PFSK-1 (cell line): ENCODE data around the gene ZNF397.

Experiments
- FOXP2 ChIP-seq: optimal IDR thresholded peaks from 2 replicates; pipeline ENCODE3; 2011; ENCODE audit warnings: borderline replicate concordance, control low read depth, inconsistent platforms; ENCODE audit not compliant: insufficient read depth; ENCODE audit errors: extremely low read length, extremely low read depth
- POLR2AphosphoS5 ChIP-seq: IDR thresholded peaks from 2 replicates; pipeline ENCODE4 v1.6.1; 2012; ENCODE audit warnings: low read depth, mild to moderate bottlenecking, control low read depth, low read length, moderate library complexity
- REST ChIP-seq, 2 experiments: IDR thresholded peaks; 2 replicates each; pipeline versions ENCODE4 v1.6.1 to v1.8.0; 2011 to 2012; ENCODE audit warnings: low read depth in 2 of 2, low read length in 2 of 2, control low read depth in 1 of 2, inconsistent platforms in 1 of 2, mild to moderate bottlenecking in 1 of 2, moderate library complexity in 1 of 2; ENCODE audit not compliant: insufficient read depth in 1 of 2
- SIN3A ChIP-seq: IDR thresholded peaks from 2 replicates; pipeline ENCODE4 v1.6.1; 2012; ENCODE audit warnings: mild to moderate bottlenecking, low read length, moderate library complexity, borderline replicate concordance; ENCODE audit not compliant: insufficient read depth
- TAF1 ChIP-seq: IDR thresholded peaks from 2 replicates; pipeline ENCODE4 v1.6.1; 2012; ENCODE audit warnings: low read length, control low read depth, borderline replicate concordance; ENCODE audit not compliant: insufficient read depth

Gene ZNF397

GRCh38 chr18:35253655-35254287 lies 12.9 kb downstream of the ZNF397 start:
- TF ChIP-seq TAF1 (no peak), FOXP2 (no peak), POLR2AphosphoS5 (no peak), REST (IDR thresholded peaks at IDR 0.05; ENCODE audit: insufficient read depth in 1 of 2, low read depth in 2 of 2, low read length in 2 of 2) (no peak), SIN3A (no peak)

GRCh38 chr18:35256947-35257346 lies 16.1 kb downstream of the ZNF397 start:
- TF ChIP-seq FOXP2 (no peak), TAF1 (no peak), REST (IDR thresholded peaks at IDR 0.05; ENCODE audit: insufficient read depth in 1 of 2, low read depth in 2 of 2, low read length in 2 of 2) (no peak), SIN3A (no peak), POLR2AphosphoS5 (no peak)

DNA sequence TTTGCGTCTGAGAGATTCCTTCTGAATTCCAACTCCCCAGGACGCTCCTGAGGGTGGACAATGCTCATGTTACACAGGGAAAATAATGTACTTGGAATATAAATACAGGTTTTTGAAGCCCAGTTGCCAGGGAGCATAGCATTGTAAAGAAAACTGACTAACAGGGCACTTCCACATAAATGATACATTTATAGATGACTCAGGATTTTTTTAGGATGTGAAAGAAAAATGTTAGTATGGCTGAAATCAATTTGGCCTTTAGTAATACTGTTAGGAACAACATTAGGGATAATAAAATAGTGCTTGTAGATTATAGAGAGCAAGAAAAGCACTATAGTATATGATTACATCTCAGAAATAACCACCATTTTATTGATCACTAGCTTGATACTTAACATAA lies 23.6 kb downstream of the ZNF397 start:
- TF ChIP-seq REST (IDR thresholded peaks at IDR 0.05; ENCODE audit: insufficient read depth in 1 of 2, low read depth in 2 of 2, low read length in 2 of 2) (no peak), SIN3A (no peak), POLR2AphosphoS5 (no peak), TAF1 (no peak), FOXP2 (no peak)

DNA sequence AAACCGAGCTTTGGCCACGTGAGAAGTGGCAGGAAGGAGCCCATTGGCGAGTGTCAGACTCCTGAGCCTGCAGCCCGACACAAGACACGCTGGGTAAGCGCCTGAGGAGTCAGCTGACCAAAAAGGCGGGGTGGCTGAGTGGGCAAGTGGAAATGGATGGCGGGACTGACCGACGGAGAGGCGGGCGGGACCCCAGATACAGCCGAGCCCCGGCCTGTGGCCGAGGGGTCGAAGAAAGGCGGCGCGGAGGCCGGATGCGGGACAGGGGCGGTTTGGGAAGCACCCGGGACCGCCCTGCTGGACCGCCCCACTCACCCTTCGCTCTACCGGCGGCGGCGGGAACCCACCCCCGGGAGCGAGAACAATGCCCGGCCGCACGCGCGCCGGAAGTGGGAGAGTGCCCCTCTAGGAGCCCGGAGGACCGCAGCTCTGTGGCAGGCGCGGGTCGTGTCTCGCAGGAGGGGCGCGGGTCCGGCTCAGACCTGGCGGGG lies 26.4 kb downstream of the ZNF397 start:
- TF ChIP-seq TAF1 = no peak
- TF ChIP-seq FOXP2 = no peak
- TF ChIP-seq REST (IDR thresholded peaks at IDR 0.05; ENCODE audit: insufficient read depth in 1 of 2, low read depth in 2 of 2, low read length in 2 of 2) = no peak
